ENCODE measurements around the gene TNNI3K.

The TNNI3K gene

DNA sequence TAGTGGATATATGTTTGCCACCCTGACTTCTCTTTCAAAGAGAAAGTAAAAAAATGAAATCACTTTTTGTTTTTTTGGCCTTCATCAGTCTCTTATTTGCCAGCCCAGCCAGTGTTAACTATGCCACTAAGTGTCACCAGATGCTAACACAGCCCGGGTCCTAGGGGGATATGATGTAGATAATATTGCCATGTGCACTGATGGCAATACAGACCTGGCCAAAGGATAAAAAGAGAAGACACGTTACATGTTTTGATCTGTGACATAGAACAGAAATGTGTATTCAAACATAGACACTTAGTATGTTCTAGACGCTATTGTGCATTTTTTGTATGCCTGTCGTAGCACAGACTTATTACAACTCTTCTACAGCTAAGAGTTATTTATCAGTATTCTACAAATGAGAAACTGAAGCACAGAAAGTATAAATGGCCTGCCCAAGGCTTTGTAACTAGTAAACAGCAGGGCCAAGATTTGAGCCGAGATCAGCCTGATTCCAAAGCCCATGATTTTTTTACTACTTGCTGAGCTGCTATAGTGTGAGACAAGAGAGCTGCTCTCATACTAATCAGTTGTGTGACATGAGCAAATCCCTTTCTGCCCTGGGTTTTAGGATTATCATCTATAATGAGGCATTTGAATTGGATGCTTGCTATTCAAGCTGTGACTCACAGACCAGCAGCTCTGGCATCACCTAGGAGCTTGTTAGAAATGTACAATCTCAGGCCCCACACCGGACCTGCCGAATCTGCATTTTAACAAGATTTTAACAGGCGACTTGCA is 270.9 kb downstream of the TNNI3K start:
- DNase-seq = no peak

DNA sequence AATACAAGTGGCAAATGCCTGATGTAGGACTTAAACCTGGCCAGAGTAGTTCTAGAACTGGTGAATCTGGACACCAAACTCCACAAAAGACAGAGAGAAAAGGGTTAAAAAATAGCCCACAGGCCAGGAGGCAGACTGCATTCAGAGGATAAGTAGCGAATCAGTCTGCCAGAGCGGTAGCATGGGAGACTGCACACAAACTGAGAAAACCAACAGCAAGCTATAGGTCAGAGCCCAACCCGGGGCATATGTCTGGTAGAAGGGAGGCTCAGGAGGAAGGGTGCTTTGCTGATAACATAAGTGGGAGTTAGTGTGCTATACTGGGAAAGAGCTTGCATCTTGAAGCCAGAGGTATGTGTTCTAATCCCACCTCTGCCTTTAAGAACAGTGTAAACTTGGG is 273.3 kb downstream of the TNNI3K start:
- DNase-seq = no peak

DNA sequence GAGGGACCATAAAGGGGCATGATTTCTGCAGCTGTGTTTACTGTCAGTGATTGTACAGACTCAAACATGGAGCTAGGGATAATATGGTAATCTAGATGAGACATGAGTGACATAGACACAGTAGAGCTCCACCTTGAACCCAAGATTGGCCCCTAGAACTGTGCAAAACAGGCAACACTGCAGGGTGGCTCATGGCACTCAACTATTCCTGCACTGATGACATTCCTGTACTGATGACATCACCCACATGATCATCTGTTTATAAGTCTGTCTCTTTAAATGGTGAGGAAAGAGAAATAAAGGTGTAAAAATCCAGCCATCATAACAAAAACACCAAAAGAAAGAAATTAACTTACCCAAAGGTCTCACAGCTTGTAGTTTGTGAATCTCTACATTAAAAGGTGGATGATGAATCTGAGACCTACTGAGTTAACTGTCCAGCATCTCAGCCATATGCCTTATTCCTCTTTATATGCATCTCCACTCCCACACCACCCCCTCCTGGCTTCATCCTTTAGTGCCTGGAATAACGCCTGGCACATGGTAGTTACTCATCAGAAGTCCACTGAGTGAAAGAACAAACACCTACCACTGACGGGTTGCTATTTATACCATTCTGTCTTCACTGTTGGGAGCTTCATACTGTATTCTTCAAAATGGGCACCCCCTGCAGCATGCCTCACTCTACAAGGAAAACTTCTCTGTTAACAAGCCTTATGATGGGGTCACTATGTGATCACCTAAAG is 277.2 kb downstream of the TNNI3K start, which contains the start of gene LRRC53:
LRRC53 (minus strand) TSS at position 442 of the 746 bp plus-strand sequence. CDS start 29,262 bp downstream, outside the sequence.
- DNase-seq = no peak

DNA sequence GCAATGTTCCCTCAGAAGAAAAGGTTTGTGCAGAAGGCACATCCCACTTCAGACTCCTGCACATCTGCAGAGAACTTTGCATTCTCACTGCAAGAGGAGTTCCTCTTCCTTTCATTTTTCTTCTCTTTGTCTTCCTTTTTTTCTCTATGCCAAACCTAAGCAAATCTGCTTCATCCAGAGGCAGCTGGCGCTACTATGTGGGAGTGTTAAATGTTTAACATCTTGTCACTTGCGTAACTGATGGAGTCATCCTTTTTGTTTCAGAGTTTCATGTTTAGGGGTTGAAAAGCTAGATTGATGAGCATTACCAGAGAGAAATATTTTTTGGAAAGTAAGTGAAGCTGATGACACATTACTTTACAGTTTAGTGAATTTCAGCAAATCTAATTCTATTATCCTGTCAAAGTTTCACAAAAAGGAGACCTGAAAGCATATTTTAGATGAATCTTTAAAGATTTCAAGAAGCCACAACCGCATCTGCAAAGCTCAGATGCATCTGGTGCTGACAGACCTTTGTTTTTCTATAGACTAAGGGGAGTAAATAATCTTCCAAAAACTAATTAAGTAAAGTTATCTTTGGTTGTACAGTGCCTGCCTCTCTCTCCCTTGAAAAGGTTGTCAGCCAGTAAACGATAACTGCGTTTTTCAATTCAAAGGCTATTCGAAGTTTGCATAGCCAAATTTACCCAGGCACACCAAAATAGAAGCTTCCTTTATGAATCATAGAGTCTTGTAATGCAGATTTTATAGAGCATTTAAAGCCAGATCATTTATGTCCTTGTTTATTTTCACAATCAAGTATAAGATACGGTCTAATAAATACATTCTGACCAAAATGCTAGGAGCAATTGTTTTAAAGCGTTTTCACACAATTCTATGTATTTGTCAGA is 278.5 kb downstream of the TNNI3K start:
- DNase-seq = no peak

DNA sequence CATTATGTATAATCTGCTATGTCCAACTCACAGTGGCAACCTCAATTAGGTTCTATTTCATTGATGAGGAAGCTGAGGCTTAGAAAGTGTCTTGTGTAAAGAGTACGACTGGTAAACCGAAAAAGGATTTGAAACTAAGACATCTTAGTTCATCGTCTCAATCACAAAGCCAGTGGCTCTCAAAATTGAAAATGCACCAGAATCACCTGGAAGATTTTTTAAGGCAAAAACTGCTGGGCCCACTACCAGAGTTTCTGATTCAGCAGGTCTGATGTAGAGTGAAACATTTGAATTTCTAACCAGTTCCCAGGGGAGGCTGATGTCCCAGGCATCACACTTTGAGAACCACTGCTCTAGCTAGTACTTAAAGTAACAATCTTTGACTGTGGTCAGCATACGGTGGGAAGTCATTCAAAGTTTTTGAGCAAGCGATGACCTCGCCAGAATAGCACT is 282.4 kb downstream of the TNNI3K start:
- DNase-seq = no peak

DNA sequence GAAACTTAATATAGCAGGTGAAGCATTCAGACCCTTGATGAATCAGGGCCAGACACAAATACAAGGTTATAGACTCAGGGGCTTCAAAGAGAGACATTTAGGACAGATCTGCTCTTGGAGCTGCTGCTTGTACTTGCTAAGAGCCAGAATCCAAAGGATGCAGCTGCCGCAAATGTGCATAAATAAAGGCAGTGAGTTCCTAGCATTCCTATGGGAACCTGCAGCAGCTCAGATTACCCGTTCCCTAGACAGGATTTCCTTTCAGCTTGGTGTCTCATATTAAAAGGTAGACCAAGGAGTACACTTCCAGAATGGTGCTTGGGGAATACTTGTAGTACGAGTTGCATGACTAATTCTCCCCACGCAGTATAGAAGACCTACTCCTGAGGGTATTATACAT is 287.0 kb downstream of the TNNI3K start:
- DNase-seq = no peak

DNA sequence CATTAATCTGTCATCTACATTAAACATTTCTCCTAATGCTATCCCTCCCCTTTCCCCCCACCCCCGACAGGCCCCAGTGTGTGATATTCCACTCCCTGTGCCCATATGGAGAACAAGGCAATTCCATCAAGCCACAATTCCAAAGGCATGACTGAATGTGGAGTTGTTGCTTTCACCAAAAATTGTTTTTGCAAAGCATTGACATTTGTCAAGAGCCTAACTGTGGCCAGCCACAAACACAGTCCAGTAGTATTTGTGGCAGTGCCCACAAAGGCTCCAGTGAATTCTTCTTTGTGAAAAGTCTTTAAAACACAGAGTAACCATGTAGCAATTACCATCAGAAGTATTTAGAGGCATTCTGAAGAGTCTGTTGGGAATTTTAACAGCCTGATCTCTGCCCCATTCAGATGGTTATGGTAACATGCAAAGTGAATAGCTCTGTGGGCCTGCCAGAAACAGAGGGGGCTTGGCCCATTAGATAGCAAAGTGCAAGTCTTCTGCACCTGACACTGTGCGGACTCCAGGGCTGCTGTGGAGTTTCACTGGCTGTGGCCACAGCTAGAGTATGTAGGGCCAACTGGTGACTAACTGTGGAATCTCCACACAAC is 288.8 kb downstream of the TNNI3K start:
- DNase-seq = no peak

DNA sequence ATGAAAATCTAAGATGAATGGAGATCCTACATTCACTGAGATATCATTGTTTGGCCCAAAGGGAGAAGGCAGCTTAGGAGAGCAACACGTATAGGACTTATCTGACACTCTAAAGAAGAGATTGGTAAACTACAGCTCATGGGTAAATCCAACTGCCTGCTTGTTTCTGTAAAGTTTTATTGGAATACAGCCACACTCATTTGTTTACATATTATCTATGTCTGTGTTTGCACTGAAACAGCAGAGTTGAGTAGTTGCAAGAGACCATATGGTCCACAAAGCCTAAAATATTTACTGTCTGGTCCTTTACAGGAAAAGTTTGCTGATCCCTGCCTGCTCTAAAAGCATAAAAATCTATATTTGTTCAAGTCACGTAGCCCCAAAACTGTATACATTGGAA is 291.5 kb downstream of the TNNI3K start:
- no peak for DNase-seq

DNA sequence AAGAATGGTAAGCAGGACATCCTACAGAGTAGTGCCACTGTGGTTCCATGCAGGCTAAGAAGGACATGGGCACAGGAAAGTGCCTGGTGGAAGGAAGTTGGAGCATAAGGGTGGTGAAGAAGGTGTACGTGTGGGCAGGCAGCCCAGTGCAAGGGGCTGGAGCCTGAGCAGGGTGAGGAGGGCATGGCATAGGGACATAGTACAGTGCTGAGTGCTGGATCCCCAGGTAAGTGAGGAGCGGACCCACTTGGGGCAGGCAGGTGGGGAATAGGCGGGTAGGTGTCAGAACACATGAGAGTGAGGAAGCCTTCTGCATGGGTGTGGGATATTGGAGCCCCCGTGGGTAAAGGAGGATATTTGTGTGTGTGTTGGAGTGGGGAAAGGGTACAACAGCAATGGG is 292.9 kb downstream of the TNNI3K start:
- DNase-seq = no peak

DNA sequence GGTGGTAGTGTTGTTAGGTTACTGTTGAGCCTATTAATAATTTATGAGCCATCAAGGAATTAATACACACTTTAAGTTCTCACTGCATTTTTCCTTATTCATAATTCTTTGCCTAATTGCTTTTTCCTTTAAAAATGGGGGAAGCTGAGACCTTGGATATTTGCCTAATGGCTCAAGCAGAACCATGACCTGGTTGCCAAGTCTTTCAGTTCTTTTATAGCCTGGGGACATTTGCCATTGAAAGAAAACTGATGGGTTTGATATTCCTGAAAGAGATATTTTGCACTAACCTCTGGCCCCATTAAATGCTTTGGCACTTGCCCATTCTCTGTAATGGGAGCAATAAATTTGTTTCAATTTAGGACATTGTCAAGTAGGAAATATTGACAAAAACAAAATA is 295.7 kb downstream of the TNNI3K start:
- DNase-seq = no peak

DNA sequence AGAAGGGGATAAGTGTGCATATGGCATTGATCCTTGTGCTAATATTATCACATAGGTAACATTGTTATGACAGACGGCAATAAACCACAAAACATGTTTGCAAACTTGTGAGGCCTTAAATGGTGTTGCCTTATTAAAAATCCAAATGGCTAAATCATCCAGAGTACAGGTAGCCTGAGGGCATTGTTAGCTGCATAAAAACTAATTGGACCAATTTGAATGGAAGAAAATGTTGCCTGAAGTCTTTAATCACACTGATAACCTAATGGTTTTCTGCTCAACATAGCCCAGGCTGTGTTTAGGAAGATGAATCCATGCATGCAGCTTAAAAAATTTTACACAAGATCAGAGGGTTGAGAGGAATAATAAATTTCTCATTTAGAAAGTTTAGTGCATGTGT is 296.6 kb downstream of the TNNI3K start:
- DNase-seq = no peak

DNA sequence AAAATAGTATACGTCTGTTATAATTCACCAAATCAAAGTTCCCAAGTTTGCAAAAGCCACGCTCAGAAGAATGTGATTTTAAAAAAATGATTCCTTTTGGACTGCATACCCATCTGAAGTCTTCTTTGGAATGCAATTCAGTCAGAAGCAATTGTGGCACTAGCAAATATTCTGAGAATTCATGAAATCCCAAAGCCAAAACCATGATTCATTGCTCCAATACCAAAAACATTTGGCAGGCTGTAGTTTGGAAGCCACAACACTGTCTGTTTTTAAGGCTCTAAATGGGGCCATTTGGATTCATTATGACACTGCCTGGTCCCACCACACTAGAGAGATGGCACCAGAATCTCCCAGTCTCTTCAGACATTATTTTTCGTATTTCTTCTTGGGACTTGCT is 299.1 kb downstream of the TNNI3K start:
- DNase-seq = no peak

DNA sequence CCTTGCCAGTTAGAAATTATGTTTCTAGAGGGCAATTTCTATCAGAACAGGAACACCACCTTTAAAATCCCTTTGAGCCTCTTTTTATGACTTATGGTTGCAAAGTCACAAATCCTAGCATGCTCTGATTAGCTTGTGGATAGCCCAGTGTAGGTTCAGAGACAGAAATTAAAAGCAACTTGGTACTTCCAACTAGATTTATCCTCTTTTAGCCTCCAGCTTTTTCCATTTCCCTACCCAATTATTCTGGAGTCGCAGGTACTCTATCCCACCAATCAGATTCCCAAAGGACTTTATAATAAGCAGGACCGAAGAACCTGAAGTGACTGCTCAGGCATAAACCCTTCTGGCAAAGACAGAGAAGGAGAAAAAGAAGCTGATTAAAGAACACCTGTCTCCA is 310.6 kb downstream of the TNNI3K start:
- no peak for DNase-seq

DNA sequence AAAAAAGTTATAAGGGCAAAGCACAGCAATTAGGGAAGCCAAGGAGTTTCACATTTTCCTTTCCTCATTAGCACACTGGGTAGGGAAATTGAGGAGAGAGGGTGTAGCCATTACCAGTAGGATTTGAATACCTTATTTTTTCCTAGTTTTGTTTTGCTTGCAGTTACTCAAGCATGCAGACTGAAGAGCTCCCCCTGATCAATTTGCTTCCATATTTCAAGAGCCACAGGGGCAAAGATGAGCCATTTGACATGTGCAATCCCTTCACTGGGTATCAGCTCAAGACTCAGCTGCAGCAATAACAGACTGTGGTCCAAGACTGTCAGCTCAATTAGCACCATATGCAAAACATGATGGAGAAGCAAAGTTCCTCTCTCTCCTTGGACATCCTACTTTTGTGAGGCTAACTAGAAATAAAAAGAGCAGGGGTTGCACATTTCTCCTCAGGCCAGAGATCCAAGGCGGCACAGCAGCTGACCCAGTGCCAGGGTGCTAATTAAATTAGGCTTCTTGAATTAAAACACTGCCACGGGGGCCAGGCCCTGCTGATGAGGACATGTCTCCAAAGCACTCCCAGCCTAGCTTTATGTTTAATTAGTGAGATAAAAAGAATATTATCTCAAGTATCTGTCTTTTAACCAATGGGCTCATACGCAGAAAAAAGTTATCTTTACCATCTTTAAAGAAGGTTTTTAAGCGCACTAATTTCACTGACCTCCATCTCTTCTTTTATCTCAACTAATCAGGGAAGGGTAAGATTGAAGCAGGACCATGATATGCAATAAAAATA is 314.0 kb downstream of the TNNI3K start:
- DNase-seq = no peak

DNA sequence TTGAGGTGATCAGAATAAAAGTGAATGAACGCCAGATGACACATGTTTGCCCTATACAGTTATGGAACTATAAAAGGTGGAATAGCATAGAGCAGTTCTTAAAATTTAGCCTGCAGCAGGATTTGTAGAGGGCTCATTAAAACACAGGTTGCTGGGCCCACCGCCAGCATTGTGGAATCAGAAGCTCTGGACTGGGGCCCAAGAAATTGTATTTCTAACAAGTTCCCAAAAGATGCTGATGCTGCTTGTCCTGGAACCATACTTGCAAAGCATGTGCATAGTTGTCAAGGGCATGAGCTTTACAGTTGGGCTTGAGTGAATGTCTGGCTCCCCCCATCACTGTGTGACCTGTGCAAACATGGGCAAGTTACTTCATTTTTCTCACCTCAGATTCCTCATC is 314.7 kb downstream of the TNNI3K start:
- no peak for DNase-seq

DNA sequence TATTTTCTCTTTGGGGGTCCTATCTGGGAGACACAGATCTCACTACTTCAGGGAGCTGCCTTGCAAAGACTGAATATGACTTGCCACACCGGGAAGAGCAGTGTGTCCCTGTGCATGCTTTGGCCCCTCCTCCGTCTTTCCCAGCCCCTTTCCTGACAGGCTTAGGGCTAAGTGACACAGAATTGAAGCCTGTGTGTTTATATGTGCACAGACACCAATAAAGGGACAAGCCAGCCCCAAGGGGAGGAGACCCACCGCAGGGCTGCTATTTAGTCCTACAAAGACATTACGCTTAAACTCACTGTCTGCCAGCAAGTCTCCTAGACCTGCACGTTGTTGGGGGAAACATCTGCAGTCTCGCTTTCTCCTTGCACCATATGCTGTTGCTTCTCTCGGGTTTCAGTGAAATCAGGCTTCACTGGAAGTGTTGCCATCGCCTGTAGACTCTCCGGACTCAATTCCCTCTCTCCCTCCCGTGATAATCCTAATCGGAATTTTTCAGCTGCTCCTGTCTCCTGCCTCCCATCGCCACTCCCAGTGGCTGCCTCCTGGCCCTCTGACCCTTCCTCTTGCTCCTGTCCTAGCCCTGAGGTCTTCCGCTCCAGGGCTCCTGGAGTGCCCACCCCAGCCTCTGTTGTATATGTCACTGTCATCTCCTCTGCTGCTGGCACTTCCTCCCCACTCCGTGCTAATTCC is 335.8 kb downstream of the TNNI3K start:
- DNase-seq = no peak

DNA sequence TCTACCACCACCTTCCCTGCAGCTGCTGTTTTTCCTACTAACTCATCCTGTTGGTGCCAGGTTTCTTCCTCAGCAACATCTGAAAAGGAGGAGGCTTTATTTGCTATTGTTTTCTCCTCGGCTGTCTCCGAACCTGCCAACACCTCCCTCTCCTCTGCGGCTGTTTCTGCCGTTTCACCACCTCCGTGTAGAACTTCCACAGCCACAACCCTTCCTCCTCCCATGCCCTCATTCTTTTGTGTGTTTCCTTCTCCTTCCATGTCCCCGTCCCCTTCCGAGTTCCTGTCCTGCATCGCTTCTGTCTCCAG is 336.3 kb downstream of the TNNI3K start:
- no peak for DNase-seq

DNA sequence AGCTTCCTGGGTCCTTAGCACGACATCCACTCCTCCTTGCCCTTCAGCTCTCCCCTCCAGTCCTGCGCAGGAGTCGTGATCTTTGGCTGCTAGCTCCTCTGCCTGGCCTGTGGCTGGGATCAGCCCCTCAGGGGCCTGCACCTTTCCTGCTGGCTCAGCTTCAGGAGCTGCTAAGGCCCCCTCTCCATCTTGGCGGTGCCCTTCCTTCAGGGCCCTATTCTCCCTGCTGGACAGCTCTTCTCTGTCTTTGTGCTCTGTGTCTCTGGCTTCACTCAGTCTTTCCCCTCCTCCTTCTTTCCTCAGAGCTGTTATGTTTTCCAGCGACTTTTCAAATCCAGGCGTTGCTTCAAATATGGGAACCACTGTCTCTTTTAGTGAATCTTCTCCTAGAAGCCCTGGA is 336.7 kb downstream of the TNNI3K start:
- DNase-seq = no peak

DNA sequence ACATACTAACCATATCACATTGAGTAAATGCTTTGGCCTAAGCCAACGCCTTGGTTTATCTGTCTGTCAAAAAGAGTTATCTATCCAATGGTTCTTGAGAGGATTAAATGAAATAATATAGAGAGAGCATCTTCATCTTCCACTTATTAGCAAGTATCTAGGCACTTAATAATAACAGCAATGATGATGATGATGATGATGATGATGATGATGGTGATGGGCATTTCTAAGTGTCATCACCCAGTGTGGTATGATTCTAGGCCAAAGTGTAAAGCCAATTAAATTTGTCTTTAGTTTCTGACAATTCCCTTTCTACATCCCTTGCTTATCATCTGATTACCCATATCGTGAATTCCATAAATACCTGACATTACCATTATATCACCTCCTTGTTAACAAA is 342.9 kb downstream of the TNNI3K start:
- no peak for DNase-seq

DNA sequence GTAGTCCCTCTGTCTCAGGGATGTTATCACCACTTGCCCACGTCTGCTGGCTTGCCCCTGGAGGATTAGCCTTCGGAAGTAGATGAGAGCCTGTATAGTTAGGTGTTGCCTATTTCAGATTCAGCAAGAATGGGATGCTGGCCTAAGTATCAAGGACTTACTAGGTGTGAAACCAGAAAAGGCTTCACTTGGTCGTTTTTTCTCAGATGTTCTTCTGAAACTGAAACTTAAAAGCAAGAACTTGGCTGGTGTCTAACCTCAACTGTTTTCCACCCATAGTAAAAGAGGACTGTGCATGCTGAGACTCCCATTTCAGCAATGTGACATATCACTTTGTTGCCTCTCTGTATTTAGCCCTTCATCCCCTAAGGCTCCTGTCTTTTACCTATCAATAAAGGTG is 344.2 kb downstream of the TNNI3K start:
- DNase-seq = peak; percentile 3

DNA sequence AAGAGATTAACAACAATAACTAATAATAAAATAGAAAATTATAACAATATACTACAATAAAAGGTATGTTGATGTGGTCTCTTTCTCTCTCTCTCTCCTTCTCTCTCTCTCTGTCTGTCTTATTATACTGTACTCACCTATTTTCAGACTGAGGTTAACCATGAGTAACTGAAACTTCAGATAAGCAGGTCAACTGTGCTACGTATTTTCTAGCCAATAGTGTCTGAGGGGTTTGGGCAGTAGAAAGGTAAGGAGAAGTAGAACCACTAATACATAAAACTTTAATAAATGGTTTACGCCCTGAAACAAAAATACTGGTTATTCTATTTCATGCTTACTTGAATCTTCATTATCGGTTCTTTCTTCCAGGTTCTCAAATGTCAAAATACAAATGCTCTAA is 348.2 kb downstream of the TNNI3K start:
- no peak for DNase-seq

DNA sequence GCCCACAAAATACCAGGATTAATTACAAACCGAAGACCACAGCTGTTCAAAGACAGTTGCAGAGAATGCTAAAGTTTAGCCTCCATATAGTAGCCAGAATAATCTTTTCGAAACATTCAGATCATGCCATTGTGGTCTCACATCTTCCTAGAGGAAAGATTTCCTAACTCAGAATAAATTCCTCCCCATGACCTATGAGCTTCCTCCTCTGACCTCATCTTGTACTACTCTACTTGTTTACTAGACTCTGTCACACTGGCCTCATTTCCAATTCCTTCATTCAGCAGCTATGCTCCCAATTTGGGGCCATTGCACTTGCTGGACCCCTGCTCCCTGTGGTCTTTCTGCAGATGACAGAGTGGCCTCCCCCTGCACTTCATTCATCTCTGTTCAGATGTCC is 349.0 kb downstream of the TNNI3K start:
- DNase-seq = no peak
